Stomach (tissue), 4 donors: ENCODE results near the gene KRTAP21-1.

Source experiments
- CTCF ChIP-seq, 7 experiments: fragments of 450-650 bp in 4 of 7; fragments of 200-600 bp in 3 of 7; sonication (generic) in 3 of 7; IDR thresholded peaks; one replicate each; pipeline ENCODE4 v1.5.1; 2016 to 2019; ENCODE audit warnings: antibody characterized with exemption in 7 of 7, control low read depth in 2 of 7, mild to moderate bottlenecking in 1 of 7
- EP300 ChIP-seq: sonication (generic); formaldehyde crosslinking; IDR thresholded peaks from one replicate; pipeline ENCODE4 v1.6.1; 2017; ENCODE audit warnings: antibody characterized with exemption
- POLR2A ChIP-seq, 4 donors: fragments of 450-650 bp; IDR thresholded peaks; one replicate each; pipeline ENCODE4 v1.6.1; 2016; ENCODE audit warnings: antibody characterized with exemption in 4 of 4, control low read depth in 2 of 4, mild to moderate bottlenecking in 1 of 4, moderate library complexity in 1 of 4
- POLR2AphosphoS5 ChIP-seq, 3 donors: sonication (generic); formaldehyde crosslinking; IDR thresholded peaks; one replicate each; pipeline ENCODE4 v1.6.1; 2016; ENCODE audit warnings: antibody characterized with exemption in 3 of 3

- TF ChIP-seq CTCF (IDR thresholded peaks at IDR 0.05) (no peak), POLR2AphosphoS5 (IDR thresholded peaks at IDR 0.05) (no peak), POLR2A (IDR thresholded peaks at IDR 0.05) (no peak), EP300 (no peak)
Measured at GRCh38 chr21:30719401-30719800, 35.8 kb downstream of the KRTAP21-1 start.
